A549 (cell line): ENCODE data around the gene NAB1.

ENCODE experiments used
- CTCF ChIP-seq: fragments of >200 bp; sonication (Bioruptor Twin); formaldehyde crosslinking; IDR thresholded peaks from 3 replicates; pipeline ENCODE4 v1.5.1; 2016
- EP300 ChIP-seq, 2 experiments: fragments of >200 bp; sonication (Bioruptor Twin); formaldehyde crosslinking; IDR thresholded peaks; 2 replicates in 1 of 2; 3 replicates in 1 of 2; pipeline ENCODE4 v1.6.1; 2016 to 2017
- MYC ChIP-seq: IDR thresholded peaks from 2 replicates; pipeline ENCODE4 v1.6.1; 2012; ENCODE audit warnings: mild to moderate bottlenecking, inconsistent platforms, low read length, improper control_type of control experiment, borderline replicate concordance
- RAD21 ChIP-seq, 2 experiments: fragments of >200 bp in 1 of 2; sonication (Bioruptor Twin) in 1 of 2; formaldehyde crosslinking in 1 of 2; IDR thresholded peaks in 1 of 2; conservative IDR thresholded peaks in 1 of 2; 2 replicates in 1 of 2; 3 replicates in 1 of 2; pipeline ENCODE4 v1.6.1; 2012 to 2018; ENCODE audit warnings: inconsistent platforms in 1 of 2
- REST ChIP-seq: fragments of 200-600 bp; sonication (generic); IDR thresholded peaks from 2 replicates; pipeline ENCODE4 v1.6.1; 2016; ENCODE audit warnings: antibody characterized with exemption, mild to moderate bottlenecking, moderate library complexity
- RFX5 ChIP-seq: fragments of 450-650 bp; IDR thresholded peaks from 2 replicates; pipeline ENCODE4 v1.7.1; 2014; ENCODE audit warnings: antibody characterized with exemption, mild to moderate bottlenecking, moderate library complexity
- RNF2 ChIP-seq: fragments of 200-600 bp; sonication (generic); IDR thresholded peaks from 2 replicates; pipeline ENCODE4 v1.6.1; 2016; ENCODE audit warnings: low read depth, mild to moderate bottlenecking, antibody characterized with exemption, moderate library complexity, borderline replicate concordance

GRCh38 chr2:190640117-190640516 lies 8.8 kb upstream of the NAB1 start:
- TF ChIP-seq CTCF: no peak
- no peak for TF ChIP-seq RNF2
- no peak for TF ChIP-seq EP300 (IDR thresholded peaks at IDR 0.05)
- no peak for TF ChIP-seq REST
- no peak for TF ChIP-seq MYC
- TF ChIP-seq RAD21 (conservative IDR thresholded peaks at IDR 0.05 in 1 of 2, IDR thresholded peaks at IDR 0.05 in 1 of 2): no peak
- TF ChIP-seq RFX5: no peak
